ENCODE results near the gene MYD88.
"Not testable (repeated sequence)": the region's sequence is repeated elsewhere in the genome, so short reads cannot be mapped to it uniquely, and the experiment has no call there.

The MYD88 gene

GRCh38 chr3:38157117-38157516 lies 18.7 kb downstream of the MYD88 start:
- Mint-ChIP-seq H3K27me3 (no peaks in the 10 kb centered on the region), H3K4me3 (no peak overlapping the region), H3K27ac (no peak overlapping the region), H3K36me3 (ENCODE audit: low read depth) (no peaks in the 10 kb centered on the region), H3K4me1 (ENCODE audit: low read depth) (peaks cover 33% of the 10 kb centered on the region), H3K9me3 (no peaks in the 10 kb centered on the region)

DNA sequence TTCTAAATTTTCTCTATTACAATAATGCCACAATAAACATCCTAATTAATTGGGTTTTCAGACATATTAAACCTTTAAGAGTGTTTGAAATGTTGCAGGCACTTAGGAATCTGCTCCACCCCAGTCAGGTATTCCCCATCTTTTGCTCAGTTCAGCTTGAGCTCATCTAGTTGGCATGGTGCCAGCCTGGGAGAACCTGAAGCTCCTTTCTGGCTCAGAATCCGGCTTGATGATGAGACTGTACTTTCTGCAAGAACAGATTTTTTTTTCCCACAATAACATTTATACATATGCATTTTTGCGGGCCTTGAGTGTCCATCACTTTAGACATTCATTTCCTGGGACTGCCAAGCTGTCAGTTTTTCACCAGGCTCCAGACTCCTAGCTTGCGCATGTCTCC lies 19.1 kb downstream of the MYD88 start:
- H3K27ac Mint-ChIP-seq, result no peak overlapping the region

DNA sequence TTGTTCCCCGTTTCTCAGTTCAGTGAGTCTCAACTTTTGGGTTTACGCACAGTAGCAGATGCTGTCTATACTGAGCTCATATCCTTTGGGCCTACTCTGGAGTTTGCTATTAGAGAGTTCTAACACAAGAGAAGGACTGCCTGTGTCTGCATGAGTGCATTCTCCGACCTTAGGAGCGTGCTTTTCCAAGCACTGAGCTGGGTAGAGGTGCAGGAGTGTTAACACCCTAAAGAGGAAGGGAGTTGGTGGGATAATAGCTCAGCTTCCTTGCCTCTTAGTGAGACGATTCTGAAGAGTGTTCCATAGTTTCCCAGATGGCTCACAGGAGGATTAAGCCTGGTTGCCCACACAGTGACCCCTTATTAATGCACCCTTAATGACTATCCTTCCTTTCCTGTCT lies 20.0 kb downstream of the MYD88 start:
- Mint-ChIP-seq H3K36me3 (ENCODE audit: low read depth) (no peaks in the 10 kb centered on the region), H3K4me1 (ENCODE audit: low read depth) (peaks cover 23% of the 10 kb centered on the region), H3K27me3 (no peaks in the 10 kb centered on the region), H3K9me3 (no peaks in the 10 kb centered on the region), H3K4me3 (no peak overlapping the region), H3K27ac (no peak overlapping the region)

More for the DNA sequence above, 19.1 kb downstream of the MYD88 start:
- H3K4me3 Mint-ChIP-seq, result no peak overlapping the region
- H3K4me1 Mint-ChIP-seq (ENCODE audit: low read depth), result peaks cover 30% of the 10 kb centered on the region
- no peaks in the 10 kb centered on the region for H3K9me3 Mint-ChIP-seq
- no peaks in the 10 kb centered on the region for H3K27me3 Mint-ChIP-seq
- no peaks in the 10 kb centered on the region for H3K36me3 Mint-ChIP-seq (ENCODE audit: low read depth)

DNA sequence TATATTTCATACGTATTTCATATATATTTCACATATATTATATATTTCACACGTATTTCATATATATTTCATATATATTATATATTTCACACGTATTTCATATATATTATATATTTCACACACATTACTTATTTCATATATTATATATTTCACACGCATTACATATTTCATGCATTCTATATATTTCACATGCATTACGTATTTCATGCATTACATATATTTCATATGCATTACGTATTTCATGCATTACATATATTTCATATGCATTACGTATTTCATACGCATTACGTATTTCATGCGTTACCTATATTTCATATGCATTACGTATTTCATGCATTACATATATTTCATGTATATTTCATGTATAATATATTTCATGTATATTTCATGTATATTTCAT lies 22.2 kb downstream of the MYD88 start:
- H3K9me3 Mint-ChIP-seq; H3K27me3 Mint-ChIP-seq; H3K27ac Mint-ChIP-seq; H3K4me3 Mint-ChIP-seq; H3K36me3 Mint-ChIP-seq (ENCODE audit: low read depth): not testable (repeated sequence)
- H3K4me1 Mint-ChIP-seq (ENCODE audit: low read depth), result peaks cover 13% of the 10 kb centered on the region

DNA sequence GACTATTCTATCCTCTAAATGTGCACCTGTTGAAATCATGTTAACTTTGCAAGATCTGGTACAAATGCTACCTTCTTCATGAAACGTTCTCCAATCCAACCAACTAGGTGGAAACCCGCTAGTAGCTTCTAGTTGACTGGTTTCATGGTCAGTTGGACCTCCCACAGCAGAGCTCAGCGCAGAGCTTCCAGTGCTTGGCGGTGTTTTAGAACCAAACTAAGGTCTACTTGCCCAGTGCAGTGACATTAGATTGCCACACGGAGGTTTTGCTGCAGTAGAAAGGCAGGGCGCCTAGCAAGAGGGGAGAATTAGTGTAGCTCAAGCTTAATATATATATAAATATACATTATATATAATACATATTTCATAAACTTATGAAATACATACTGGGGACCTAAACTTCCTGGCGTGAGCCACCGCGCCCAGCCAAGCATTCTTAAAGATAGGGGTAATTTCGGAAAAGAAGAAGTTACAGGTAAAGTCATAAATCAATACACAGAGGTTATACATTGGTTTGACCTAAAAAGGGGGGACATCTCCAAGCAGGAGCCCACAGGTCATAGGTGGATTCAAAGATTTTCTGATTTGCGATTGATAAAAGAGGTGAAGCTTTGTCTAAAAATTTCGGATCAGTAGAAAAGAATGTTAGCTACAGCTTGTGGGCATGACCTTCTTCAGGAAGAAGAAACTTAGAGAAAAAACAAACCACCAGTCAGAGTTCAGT lies 24.8 kb downstream of the MYD88 start:
- Mint-ChIP-seq H3K4me3 (peak overlapping the region; percentile 28), H3K27me3 (no peaks in the 10 kb centered on the region), H3K9me3 (no peaks in the 10 kb centered on the region), H3K36me3 (ENCODE audit: low read depth) (peaks cover 18% of the 10 kb centered on the region), H3K4me1 (ENCODE audit: low read depth) (peaks cover 36% of the 10 kb centered on the region), H3K27ac (no peak overlapping the region)

GRCh38 chr3:38163841-38164642 lies 25.6 kb downstream of the MYD88 start:
- peaks cover 44% of the 10 kb centered on the region for H3K4me1 Mint-ChIP-seq (ENCODE audit: low read depth)
- H3K9me3 Mint-ChIP-seq, result no peaks in the 10 kb centered on the region
- peak overlapping the region; percentile 100 for H3K27ac Mint-ChIP-seq
- no peaks in the 10 kb centered on the region for H3K27me3 Mint-ChIP-seq
- peak overlapping the region; percentile 96 for H3K4me3 Mint-ChIP-seq
- H3K36me3 Mint-ChIP-seq (ENCODE audit: low read depth), result peaks cover 23% of the 10 kb centered on the region

- no peaks in the 10 kb centered on the region for H3K9me3 Mint-ChIP-seq
- H3K27ac Mint-ChIP-seq, result peak overlapping the region; percentile 100
- peaks cover 23% of the 10 kb centered on the region for H3K36me3 Mint-ChIP-seq (ENCODE audit: low read depth)
- H3K4me1 Mint-ChIP-seq (ENCODE audit: low read depth), result peaks cover 49% of the 10 kb centered on the region
- H3K4me3 Mint-ChIP-seq, result peak overlapping the region; percentile 96
- H3K27me3 Mint-ChIP-seq, result no peaks in the 10 kb centered on the region
These were observed 26.1 kb downstream of the MYD88 start for GRCh38 chr3:38164643-38164951.

GRCh38 chr3:38164952-38165721 lies 26.7 kb downstream of the MYD88 start, which contains the start of gene OXSR1:
Gene OXSR1, plus strand, starts transcription at chr3:38165537. Its CDS starts 340 bp downstream, at chr3:38165877.
- no peaks in the 10 kb centered on the region for H3K9me3 Mint-ChIP-seq
- peaks cover 52% of the 10 kb centered on the region for H3K4me1 Mint-ChIP-seq (ENCODE audit: low read depth)
- H3K36me3 Mint-ChIP-seq (ENCODE audit: low read depth), result peaks cover 23% of the 10 kb centered on the region
- H3K27me3 Mint-ChIP-seq, result no peaks in the 10 kb centered on the region
- peak within 1 kb of the TSS; percentile 100 for H3K27ac Mint-ChIP-seq
- H3K4me3 Mint-ChIP-seq, result peak within 1 kb of the TSS; percentile 96

- peaks cover 60% of the 10 kb centered on the region for H3K4me1 Mint-ChIP-seq (ENCODE audit: low read depth)
- H3K27me3 Mint-ChIP-seq, result no peaks in the 10 kb centered on the region
- H3K27ac Mint-ChIP-seq, result peak overlapping the region; percentile 100
- H3K4me3 Mint-ChIP-seq, result peak overlapping the region; percentile 96
- H3K9me3 Mint-ChIP-seq, result no peaks in the 10 kb centered on the region
- H3K36me3 Mint-ChIP-seq (ENCODE audit: low read depth), result peaks cover 27% of the 10 kb centered on the region
These were observed 27.4 kb downstream of the MYD88 start for GRCh38 chr3:38165722-38166387.

- Mint-ChIP-seq H3K36me3 (ENCODE audit: low read depth) (peaks cover 27% of the 10 kb centered on the region), H3K4me1 (ENCODE audit: low read depth) (peaks cover 77% of the 10 kb centered on the region), H3K27me3 (no peaks in the 10 kb centered on the region), H3K27ac (peak overlapping the region; percentile 51), H3K9me3 (no peaks in the 10 kb centered on the region), H3K4me3 (peak overlapping the region; percentile 96)
These were observed 29.1 kb downstream of the MYD88 start for GRCh38 chr3:38167591-38167990.

GRCh38 chr3:38168151-38169026 lies 29.9 kb downstream of the MYD88 start:
- H3K4me1 Mint-ChIP-seq (ENCODE audit: low read depth), result peaks cover 84% of the 10 kb centered on the region
- H3K27ac Mint-ChIP-seq, result peak overlapping the region; percentile 78
- H3K9me3 Mint-ChIP-seq, result no peaks in the 10 kb centered on the region
- peak overlapping the region; percentile 96 for H3K4me3 Mint-ChIP-seq
- H3K36me3 Mint-ChIP-seq (ENCODE audit: low read depth), result peaks cover 27% of the 10 kb centered on the region
- no peaks in the 10 kb centered on the region for H3K27me3 Mint-ChIP-seq

DNA sequence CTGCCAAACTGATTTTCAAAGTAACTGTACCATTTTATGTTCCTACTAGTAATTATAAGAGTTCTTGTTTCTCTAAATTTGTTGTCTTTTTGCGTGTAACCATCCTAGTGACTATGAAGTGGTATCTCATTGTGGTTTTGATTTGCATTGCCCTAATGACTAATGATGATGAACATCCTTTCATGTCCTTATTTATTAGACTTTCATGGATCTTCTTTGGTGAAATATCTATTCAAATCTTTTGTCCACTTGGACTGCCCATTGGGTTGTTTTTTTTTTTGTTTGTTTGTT lies 30.5 kb downstream of the MYD88 start:
- Mint-ChIP-seq H3K9me3 (no peaks in the 10 kb centered on the region), H3K4me3 (peak overlapping the region; percentile 62), H3K4me1 (ENCODE audit: low read depth) (peaks cover 87% of the 10 kb centered on the region), H3K36me3 (ENCODE audit: low read depth) (peaks cover 27% of the 10 kb centered on the region), H3K27ac (peak overlapping the region; percentile 78), H3K27me3 (no peaks in the 10 kb centered on the region)

GRCh38 chr3:38170722-38171121 lies 32.3 kb downstream of the MYD88 start:
- Mint-ChIP-seq H3K9me3 (no peaks in the 10 kb centered on the region), H3K36me3 (ENCODE audit: low read depth) (peaks cover 35% of the 10 kb centered on the region), H3K4me1 (ENCODE audit: low read depth) (peaks cover 95% of the 10 kb centered on the region), H3K4me3 (no peak overlapping the region), H3K27me3 (no peaks in the 10 kb centered on the region), H3K27ac (no peak overlapping the region)

DNA sequence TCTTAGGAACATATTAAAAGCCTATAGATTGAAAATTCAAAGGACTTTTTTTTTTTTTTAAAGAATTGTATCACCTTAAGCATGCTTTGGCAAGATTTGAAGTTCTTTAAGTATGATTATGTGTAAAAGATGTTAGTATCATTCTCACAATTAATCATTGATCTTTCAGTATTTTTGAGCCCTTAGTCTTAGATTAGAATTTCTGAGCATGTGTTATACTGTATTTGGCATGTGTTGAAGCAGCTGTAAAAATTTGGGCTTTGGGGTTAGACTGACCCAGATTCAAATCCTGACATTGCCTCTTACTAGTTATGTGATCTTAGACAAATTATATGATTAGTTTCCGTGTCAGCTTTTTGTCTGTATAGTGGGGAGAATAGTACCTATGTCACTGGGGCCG lies 33.2 kb downstream of the MYD88 start:
- H3K4me1 Mint-ChIP-seq (ENCODE audit: low read depth), result peaks cover 91% of the 10 kb centered on the region
- peaks cover 31% of the 10 kb centered on the region for H3K36me3 Mint-ChIP-seq (ENCODE audit: low read depth)
- H3K4me3 Mint-ChIP-seq, result no peak overlapping the region

More for the DNA sequence above, 33.2 kb downstream of the MYD88 start:
- no peaks in the 10 kb centered on the region for H3K27me3 Mint-ChIP-seq
- no peak overlapping the region for H3K27ac Mint-ChIP-seq
- H3K9me3 Mint-ChIP-seq, result no peaks in the 10 kb centered on the region
